ENCODE measurements around the gene WDR64. TPM values are rescaled to one million over a fixed set of nuclear protein-coding genes. Genes with fewer than 3 reads are reported as not detected.
"Not testable (repeated sequence)": the region's sequence is repeated elsewhere in the genome, so short reads cannot be mapped to it uniquely, and the experiment has no call there.

The WDR64 gene
- polyA plus RNA-seq, 4 donors = 0.23 to 0.42 (median 0.33) TPM

DNA sequence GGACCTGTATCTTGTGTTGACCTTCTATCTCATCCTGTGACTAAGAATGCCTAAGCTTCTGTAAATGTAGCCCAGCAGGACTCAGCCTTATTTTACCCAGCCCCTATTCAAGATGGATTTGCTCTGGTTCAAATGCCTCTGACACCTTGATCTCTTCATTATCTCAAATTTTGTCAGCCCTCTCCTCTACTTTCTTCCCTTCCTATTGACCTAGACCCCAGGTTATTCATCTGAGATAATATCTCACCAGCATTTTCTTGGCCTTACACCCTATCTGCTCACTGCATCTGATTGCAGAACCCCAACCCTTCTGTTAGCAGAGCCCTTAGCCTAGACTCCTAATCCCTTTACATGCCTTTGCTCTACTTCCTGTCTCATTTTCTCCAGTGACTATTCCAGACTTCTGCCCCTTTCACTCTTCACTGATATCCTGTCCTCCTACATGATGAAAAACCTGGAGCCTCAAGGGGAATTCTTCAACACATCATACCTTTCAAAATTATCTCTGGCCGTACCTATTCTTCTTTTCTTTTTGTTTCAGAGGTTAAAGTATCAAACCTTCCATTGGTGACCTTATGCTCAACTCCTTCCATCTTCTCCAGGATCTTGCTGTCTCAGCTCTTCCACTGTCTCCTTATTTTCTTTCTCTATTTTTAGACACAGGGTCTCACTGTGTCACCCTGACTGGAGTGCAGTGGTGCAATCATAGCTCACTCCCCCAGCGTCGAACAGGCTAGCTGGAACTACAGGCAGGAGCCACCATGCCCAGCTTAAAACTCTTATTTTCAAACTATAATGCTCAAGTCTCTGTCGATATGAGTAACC, 44.9 kb downstream of the WDR64 start:
- no peak for DNase-seq (ENCODE audit: low read depth in 4 of 4, low spot score in 3 of 4)

DNA sequence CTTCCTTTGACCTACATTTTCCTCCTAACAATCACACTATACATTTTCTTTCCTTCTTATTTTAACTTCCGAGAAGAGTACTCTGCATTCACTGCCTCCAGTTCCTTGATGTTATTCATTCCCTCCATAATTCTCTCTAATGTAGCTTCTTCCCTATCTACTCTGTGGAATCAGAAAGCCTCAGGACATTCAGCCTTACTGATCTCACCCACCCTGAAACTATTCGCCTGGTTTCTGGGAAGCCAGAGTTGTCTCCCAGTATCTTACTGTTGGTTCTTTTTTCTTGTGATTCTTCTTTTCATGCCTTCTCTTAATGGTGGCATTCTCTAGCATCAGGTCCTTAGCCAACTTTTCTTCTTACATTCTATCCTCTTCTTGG, 45.5 kb downstream of the WDR64 start:
- no peak for DNase-seq (ENCODE audit: low read depth in 4 of 4, low spot score in 3 of 4)

DNA sequence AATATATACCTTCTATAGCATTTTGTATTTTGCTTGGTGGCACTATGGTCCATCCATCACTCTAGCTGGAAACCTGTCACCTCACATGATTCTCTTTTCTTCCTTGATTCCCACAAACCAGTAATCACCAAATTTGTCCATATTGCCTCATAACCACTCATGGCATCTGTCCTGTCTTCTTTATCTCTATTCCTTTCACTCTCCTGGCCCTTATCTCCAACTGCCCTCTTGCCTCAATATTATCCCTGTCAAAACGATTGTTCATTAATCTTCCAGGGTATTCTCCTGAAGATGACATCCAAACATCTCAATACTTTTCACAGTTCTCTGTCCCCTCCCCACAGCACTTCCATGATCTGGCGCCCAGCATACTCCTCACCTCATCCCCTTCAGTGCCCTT, 46.1 kb downstream of the WDR64 start:
- DNase-seq (ENCODE audit: low read depth in 4 of 4, low spot score in 3 of 4) = no peak

DNA sequence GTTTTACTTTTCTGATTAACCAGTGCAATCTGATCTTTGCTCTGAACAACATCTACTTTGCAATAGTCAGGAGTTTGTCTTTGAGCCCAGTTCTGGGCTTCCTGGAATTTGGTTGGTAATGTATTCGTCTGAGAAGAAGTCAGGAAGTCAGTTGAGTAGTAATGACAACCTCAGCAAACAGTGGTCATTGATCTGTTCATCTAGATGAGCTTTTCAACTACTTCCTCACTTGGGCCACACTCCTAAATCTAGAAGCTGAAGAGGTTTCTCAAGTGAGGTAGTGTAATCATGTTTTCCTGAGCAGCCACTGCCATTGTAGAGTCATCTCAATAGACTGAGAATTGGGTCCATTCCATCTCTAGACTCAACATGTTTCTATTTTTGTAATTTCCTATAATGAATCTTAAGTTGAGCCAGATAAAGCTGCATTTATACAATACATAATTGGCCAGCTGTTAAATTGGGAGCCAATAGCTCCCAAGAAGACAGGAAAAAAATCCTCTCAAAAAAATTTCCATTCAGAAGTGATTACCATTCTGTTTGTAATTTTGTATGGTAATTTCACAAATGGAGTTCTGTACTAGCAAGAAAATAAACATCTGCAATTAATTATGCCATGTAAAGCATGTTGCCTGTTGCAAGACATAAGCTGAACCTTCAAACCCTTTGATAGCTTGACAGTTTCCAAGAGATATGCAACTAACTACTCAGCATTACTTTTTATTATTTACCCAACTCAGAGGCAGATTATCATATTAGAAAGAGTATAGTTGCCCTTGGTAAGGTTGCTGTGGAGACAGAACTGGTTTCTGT, 49.6 kb downstream of the WDR64 start:
- no peak for DNase-seq (ENCODE audit: low read depth in 4 of 4, low spot score in 3 of 4)

DNA sequence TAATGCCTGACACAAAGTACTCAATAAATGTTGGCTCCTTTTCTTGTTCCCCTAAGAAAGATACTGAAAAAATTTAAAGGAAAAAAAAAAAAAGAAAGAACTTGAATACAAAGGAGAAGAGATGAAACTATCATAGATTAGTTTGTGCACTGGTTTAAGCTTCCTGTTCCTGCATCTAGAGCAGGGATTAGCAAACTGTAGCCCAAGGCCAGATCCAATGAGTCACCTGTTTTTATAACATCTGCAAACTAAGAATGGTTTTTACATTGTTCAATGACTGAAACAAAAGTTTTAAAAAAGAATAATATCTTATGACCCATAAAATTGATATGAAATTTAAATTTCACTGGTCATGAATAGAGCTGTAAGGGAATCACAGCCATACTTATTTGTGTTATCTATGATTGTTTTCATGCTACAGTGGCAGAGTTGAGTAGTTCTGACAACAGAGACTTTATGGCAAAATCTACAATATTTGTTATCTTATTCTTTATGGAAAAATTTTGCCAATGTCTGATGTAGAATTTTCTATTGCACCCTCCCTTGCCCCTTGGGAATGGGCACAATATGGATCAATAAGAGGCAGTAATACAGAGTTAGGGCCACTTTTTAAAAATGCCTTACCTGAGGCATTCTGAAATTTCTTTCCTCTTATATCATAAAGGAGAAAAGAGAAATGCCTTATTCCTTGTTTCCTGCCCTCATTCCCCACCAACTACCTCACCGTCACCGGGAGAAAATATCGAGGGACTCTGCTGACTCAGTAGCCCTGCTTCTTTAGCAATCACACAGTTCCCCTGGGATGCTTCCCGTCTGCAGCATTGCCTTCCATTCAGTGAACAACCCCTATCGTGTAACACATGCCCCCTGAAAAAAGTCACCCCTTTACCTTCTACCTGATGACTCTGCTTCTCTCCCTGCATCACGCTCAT, 50.6 kb downstream of the WDR64 start:
- DNase-seq (ENCODE audit: low read depth in 4 of 4, low spot score in 3 of 4) = no peak

DNA sequence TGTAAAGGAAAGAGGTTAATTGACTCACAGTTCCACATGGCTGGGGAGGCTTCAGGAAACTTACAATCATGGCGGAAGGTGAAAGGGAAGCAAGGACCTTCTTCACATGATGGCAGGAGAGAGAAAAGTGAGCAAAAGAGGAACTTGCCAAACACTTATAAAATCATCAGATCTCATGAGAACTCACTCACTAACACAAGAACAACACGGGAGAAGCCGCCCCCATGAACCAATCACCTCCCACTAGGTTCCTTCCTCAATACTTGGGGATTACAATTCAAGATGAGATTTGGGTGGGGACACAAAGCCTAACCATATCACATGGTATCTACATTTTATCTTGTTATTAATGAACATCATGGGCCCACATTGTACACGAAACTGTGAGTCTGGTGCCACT, 51.7 kb downstream of the WDR64 start:
- DNase-seq (ENCODE audit: low read depth in 4 of 4, low spot score in 3 of 4) = not testable (repeated sequence)

DNA sequence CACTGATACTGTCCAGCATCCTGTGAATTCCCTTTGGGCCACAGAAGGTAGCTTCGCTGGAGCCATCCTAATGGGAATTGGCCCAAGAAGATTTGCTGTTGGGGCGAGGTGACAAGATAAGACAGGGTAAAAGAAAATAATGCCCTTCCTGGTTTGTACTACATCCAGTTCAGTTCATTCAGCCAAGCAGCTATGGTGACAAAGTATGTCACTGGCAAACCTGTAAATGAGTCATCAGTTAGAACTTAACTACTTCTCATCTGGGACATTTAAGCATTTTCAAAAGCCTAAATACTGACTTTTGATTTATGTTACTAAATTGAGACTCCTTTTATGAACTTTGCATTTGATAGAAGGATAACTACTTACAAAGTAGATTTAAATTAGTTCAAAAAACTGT, 54.2 kb downstream of the WDR64 start:
- DNase-seq (ENCODE audit: low read depth in 4 of 4, low spot score in 3 of 4) = no peak

DNA sequence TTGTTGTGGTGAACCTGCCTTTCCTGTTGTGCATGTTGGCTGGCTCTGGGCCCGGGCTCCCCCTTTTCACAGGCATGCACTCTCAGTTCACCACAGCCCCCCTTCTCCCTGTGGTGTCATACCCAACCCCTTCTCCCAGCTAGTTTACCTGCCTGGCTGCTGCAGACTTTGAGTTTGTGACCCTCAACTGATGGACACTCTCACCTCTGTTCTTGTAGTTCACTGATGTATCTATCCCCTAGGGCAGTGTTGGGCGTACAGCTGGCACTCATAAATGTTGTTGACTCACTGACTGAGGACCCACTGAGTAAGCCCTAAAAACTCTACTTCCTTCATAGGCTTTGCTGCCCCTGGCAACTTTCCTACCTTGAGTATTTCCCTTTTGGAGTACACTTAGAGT, 54.9 kb downstream of the WDR64 start:
- DNase-seq (ENCODE audit: low read depth in 4 of 4, low spot score in 3 of 4) = no peak

DNA sequence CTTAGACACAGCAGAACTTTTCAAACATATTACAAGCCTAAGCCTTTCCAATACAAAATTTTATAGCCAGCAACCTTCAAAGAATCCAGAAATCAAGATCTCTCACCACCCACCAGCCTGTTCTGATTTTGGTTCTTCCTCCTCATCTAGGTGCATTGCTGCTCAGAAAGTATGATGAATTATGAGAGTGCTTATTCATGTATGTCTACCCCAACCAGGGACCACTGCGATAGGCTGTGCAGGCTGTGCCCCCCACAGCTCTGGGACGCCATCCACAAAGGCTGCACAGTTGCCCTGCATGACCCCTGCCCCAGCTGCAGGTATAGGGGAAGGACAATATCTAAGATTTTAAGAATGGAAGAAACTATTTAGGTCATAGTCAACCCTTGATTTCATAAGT, 55.4 kb downstream of the WDR64 start:
- no peak for DNase-seq (ENCODE audit: low read depth in 4 of 4, low spot score in 3 of 4)

DNA sequence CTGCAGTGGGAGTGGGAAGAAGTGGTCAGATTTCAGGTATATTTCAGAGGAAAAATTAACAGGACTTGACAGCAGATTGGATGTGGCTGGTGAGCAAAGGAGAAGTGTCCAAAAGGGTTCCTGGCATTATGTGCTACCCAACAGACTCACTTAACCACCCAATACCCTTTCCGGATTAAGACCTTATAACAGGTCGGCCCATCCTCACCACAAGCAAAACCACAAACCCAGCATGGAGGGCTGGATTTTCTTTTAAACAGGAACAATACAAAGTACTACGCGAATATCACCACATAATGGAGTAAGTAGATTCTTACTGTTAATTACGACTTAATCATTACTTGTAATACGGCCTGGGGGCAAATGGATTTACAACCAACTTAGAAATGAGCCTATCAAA, 59.2 kb downstream of the WDR64 start:
- DNase-seq (ENCODE audit: low read depth in 4 of 4, low spot score in 3 of 4) = no peak

DNA sequence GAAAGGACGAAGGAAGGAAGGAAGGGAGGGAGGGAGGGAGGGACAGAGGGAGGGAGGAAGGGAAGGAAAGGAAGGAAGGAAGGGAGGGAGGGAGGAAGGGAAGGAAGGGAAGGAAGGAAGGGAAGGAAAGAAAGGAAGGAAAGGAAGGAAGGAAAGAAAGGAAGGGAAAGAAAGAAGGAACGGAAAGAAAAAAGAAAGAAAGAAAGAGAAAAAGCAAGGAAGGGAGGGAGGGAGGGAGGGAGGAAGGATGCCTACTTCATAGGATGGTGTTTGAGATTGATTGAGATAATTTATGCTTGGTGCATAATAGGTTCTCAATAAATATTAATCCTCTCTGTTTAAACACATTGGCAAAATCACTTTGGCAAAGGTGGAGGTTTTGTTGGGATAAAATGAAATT, 61.2 kb downstream of the WDR64 start:
- no peak for DNase-seq (ENCODE audit: low read depth in 4 of 4, low spot score in 3 of 4)

DNA sequence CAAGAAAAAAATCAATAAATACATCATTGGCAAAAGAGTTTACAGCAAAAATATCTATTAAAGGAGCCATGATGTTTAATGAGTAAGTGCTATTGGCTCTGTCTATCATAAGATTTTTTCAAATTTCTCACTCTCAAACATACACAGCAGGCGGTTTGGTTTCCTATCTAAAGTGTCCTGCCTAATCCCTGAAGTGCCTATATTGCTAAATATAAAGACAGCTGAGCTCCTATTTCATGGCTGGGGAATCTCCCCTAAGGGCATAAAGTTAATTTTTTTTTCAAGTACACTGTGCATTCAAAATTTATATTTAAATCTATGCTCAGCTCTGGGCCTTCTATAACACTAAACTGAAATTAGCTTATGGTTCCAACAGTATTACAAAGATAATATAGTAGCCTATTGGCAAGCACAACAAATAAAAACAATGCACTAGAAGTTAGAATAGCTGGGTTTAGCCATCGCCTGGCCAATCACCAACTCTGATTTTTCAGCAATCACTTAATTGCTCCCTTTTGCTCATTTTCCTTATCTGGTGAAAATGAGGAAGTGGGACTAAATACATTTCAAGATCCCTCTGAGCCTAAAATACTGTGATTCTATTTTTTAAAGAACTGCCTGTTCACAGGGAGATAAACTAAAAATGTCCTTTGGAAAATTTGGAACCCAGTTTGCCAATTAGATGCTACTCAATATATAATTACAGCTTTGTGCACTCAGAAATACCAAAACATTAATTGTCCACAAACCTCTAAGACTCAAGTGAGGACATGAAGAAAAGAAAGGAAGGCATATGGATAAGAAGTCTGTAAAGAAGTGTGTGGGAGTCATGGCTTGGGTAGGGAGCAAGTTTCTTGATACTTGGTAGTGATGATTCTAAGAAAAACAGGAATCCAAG, 62.5 kb downstream of the WDR64 start:
- no peak for DNase-seq (ENCODE audit: low read depth in 4 of 4, low spot score in 3 of 4)

DNA sequence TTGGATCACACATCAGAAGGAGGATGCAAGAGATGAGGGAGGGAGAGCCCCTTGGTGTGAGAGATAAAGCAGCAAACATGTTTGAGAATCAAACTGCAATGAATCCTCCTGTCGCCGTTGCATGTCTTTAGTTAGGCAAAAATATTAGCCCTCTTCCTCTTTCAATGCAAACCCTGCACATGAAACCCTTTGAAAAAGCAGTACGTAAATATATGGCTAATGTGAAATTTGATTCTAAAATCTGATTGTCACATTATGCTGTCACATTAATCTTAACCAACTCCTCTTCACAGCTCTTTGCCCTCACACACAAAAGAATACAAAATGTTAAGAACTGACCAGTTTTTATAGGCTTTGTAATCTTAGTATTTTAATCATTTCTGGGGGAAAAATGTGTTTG, 63.4 kb downstream of the WDR64 start:
- DNase-seq (ENCODE audit: low read depth in 4 of 4, low spot score in 3 of 4) = no peak

DNA sequence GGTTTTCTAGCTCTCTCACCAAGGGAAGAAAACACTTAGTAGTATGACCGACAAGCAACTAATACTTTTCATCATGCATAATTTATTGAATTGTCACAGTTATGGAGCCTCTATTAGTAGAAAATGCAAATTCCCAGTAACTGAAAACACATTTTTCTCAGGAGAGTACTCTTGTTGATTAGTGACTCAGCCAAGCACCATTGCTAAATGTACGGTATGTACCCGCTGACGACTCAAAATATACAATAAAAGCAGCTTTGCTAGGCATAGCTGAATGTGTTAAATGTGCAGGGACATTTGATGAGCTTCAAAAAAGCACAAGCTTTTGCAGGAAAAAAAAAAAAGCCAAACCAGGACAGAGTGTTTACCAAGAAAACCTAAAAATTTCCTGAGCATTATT, 63.9 kb downstream of the WDR64 start:
- DNase-seq (ENCODE audit: low read depth in 4 of 4, low spot score in 3 of 4) = no peak

DNA sequence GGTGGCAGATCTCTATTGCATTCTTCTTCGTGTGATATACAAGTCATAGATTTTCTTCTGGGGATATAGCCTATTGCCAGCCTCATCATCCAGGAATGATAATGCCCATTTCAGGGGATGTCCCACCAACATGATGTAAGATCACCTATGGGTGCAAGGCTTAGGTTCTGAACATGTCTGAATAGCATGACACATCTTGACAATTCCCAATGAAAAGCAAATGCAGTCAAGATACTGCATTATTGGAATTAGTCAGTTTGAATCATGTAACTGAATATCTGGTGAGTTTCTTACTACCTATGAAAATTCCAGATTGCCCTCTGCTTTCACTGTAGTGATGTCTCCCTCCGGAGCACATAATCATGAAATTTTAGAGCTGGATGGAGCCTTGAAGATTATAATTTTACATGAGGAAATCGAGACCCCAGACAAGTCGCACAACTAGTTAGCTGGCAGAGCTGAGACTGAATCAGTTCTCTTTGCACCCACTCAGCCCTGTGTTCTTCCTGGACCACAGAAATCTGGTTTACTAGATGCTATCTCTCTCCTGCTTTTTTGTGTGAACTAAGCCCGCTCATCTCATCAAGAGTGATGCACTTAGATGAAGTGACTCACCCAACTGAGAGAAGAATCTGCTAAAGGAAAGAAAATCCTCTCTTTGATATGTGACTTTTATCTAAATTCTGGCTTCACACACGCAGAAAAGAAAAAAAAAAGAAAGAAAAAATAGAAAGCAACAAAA, 65.0 kb downstream of the WDR64 start:
- DNase-seq (ENCODE audit: low read depth in 4 of 4, low spot score in 3 of 4) = no peak

DNA sequence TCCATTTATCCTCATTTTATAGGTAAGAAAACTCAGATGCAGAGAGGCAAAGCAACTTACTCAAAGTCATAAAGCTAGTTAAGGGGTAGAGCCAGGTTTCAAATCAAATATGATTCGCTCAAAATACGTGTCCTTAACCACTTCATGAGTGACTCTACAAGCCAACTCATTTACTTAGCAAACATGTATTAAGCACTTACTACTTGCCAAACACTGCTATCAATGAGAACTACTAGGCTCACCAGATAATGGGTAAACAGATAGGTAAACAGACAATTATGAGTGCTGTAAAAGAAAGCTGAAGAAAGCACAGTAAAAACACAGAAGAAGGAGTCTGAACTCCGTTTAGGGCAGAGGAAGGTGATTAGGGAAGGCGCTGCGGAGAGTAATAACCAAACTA, 65.9 kb downstream of the WDR64 start:
- DNase-seq (ENCODE audit: low read depth in 4 of 4, low spot score in 3 of 4) = no peak

DNA sequence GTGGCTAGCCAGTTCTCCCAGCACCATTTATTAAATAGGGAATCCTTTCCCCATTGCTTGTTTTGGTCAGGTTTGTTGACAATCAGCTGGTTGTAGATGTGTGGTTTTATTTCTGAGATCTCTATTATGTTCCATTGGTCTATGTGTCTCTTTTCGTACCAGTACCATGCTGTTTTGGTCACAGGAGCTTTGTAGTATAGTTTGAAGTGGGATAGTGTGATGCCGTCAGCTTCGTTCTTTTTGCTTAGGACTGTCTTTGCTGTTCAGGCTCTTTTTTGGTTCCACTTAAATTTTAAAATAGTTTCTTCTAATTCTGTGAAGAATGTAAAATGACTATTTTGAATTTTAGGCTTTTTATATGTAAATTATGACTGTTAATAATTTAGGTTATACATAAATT, 68.9 kb downstream of the WDR64 start:
- DNase-seq (ENCODE audit: low read depth in 4 of 4, low spot score in 3 of 4) = no peak

DNA sequence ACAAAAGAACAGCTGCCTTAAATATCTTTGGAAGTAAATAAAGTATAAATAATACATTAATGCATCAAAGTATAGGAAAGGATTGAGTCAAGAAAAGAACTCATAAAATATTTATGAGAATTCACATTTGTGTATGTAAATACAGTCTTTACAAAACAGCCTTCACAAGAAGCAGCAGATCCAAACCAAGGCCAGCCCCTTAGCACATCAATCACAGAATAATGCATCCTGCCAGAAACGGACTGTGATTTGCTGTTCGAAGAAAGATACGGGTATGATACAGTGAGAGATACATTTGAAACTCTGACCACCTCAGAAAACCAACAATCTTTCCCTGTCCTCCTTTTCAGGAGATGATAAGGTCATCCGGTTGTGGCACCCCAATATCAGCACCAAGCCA, 70.9 kb downstream of the WDR64 start:
- no peak for DNase-seq (ENCODE audit: low read depth in 4 of 4, low spot score in 3 of 4)

DNA sequence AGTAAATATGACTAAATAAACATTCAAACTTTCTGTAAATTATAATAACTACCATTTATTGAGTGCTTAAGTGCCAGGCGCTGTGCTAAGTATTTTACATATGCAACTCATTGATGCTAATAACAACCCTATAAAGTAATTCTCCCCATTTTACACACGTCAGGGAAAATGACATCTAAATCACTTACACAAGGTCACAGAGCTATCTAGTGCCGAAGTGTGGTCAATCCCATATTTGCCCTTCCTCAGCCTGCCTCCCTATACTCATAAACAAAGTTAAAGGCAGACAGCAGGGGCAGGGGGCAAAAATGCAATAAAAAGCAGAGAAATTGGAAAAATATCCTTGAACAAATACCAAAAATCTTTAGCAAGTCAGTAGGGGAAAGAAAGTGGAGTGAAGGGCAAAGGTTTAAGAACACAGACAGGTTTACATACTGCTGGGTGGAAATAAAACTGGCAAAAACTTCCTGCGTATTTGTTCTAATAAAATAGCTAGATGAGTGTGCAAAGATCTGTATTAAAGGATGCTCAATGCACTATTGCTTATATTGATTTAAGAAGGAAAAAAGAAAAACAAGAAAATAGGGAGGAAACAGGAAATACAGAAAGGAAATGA, 72.8 kb downstream of the WDR64 start:
- DNase-seq (ENCODE audit: low read depth in 4 of 4, low spot score in 3 of 4) = no peak

All from left renal pelvis (tissue), 4 donors.